LoVo (cell line): Measurements from ENCODE around the gene TSKS.
"Not testable (repeated sequence)": the region's sequence is repeated elsewhere in the genome, so short reads cannot be mapped to it uniquely, and the experiment has no call there.

Experiments
- DNase-seq: peaks from one replicate; pipeline ENCODE4 v3.0.0-alpha.2; 2016; ENCODE audit warnings: low spot score

The TSKS gene

GRCh38 chr19:49766007-49766929 lies 3.2 kb upstream of the TSKS start:
- peak; percentile 100 for DNase-seq

- DNase-seq = no peak
Measured at GRCh38 chr19:49764341-49764740, 1.2 kb upstream of the TSKS start.

GRCh38 chr19:49761625-49762311 lies 1.3 kb downstream of the TSKS start:
- DNase-seq = no peak

GRCh38 chr19:49761249-49761624 lies 1.9 kb downstream of the TSKS start:
- no peak for DNase-seq

GRCh38 chr19:49758292-49758691 lies 4.8 kb downstream of the TSKS start:
- no peak for DNase-seq

- no peak for DNase-seq
Measured at GRCh38 chr19:49755956-49756355, 7.2 kb downstream of the TSKS start.

GRCh38 chr19:49752701-49753100 lies 10.4 kb downstream of the TSKS start:
- DNase-seq = no peak

- no peak for DNase-seq
Measured at GRCh38 chr19:49749771-49750170, 13.3 kb downstream of the TSKS start.

- DNase-seq = no peak
Measured at GRCh38 chr19:49749055-49749716, 13.9 kb downstream of the TSKS start.

- DNase-seq = no peak
Measured at GRCh38 chr19:49746206-49746958, 16.7 kb downstream of the TSKS start.

GRCh38 chr19:49744946-49745381 lies 18.1 kb downstream of the TSKS start:
- no peak for DNase-seq

- no peak for DNase-seq
Measured at GRCh38 chr19:49741210-49741844, 21.8 kb downstream of the TSKS start.

GRCh38 chr19:49739933-49740332 lies 23.2 kb downstream of the TSKS start:
- DNase-seq = no peak

- DNase-seq = no peak
Measured at GRCh38 chr19:49739098-49739497, 24.0 kb downstream of the TSKS start.

- DNase-seq = no peak
Measured at GRCh38 chr19:49738268-49738667, 24.8 kb downstream of the TSKS start.

GRCh38 chr19:49730166-49730565 lies 32.9 kb downstream of the TSKS start:
- DNase-seq = no peak

- DNase-seq = no peak
Measured at GRCh38 chr19:49727217-49728030, 35.7 kb downstream of the TSKS start.

- not testable (repeated sequence) for DNase-seq
Measured at GRCh38 chr19:49719420-49719819, 43.7 kb downstream of the TSKS start.

GRCh38 chr19:49718991-49719390 lies 44.1 kb downstream of the TSKS start:
- no peak for DNase-seq

GRCh38 chr19:49718511-49718910 lies 44.6 kb downstream of the TSKS start:
- no peak for DNase-seq

GRCh38 chr19:49716154-49716553 lies 47.0 kb downstream of the TSKS start:
- DNase-seq = no peak
